ENCODE measurements around the gene CDC42BPA.

CDC42BPA gene

GRCh38 chr1:226949401-226949800 lies 368.9 kb downstream of the CDC42BPA start:
- TF ChIP-seq GATA3 (IDR thresholded peaks at IDR 0.05; ENCODE audit: low read depth, low read length) (no peak), GATA2 (IDR thresholded peaks at IDR 0.05; ENCODE audit: low read depth, low read length) (no peak)

- no peak for TF ChIP-seq GATA3 (IDR thresholded peaks at IDR 0.05; ENCODE audit: low read depth, low read length)
- no peak for TF ChIP-seq GATA2 (IDR thresholded peaks at IDR 0.05; ENCODE audit: low read depth, low read length)
Measured at GRCh38 chr1:226948996-226949395, 369.3 kb downstream of the CDC42BPA start.

GRCh38 chr1:226948480-226948879 lies 369.8 kb downstream of the CDC42BPA start:
- no peak for TF ChIP-seq GATA3 (IDR thresholded peaks at IDR 0.05; ENCODE audit: low read depth, low read length)
- TF ChIP-seq GATA2 (IDR thresholded peaks at IDR 0.05; ENCODE audit: low read depth, low read length), result no peak

GRCh38 chr1:226948051-226948450 lies 370.2 kb downstream of the CDC42BPA start:
- no peak for TF ChIP-seq GATA2 (IDR thresholded peaks at IDR 0.05; ENCODE audit: low read depth, low read length)
- no peak for TF ChIP-seq GATA3 (IDR thresholded peaks at IDR 0.05; ENCODE audit: low read depth, low read length)

DNA sequence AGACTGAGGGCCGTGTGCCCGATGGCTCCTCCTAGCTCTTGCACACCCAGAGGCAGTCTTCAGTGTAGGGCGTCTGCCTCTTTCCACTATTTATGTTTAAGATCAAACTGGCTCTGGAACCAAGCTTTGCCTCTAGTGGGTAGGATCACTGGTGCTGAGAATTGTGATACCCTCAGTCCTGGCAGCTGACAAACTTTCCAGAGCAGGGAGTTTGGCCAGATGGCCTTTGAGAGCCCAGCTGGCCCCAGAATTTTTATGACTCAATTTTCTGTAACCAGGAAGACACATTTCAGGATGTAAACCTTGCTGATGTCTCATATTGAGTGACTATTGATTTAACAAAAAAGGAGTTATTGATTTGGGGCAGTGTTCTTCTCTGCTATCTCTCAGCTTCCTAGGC lies 371.5 kb downstream of the CDC42BPA start:
- no peak for TF ChIP-seq GATA2 (IDR thresholded peaks at IDR 0.05; ENCODE audit: low read depth, low read length)
- no peak for TF ChIP-seq GATA3 (IDR thresholded peaks at IDR 0.05; ENCODE audit: low read depth, low read length)

DNA sequence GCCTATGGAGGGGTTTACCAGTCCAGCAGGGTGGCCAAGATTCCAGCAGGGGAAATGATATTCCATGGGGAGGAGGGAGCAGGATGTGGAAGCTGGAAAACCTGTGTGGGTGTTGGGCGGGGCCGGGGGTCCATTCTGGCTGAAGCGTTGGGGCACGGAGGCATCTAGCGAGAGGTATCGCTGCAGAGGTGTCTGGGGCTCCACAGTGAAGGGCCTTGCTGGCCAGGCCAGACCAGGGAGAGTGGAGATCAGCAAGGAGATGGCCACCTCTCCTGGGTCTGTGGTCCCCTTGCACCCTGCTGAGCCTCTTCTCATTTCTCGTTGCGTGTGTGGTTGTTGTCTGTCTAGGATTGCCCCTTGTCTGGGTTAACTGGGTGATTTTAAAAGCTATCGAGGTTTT lies 372.0 kb downstream of the CDC42BPA start:
- TF ChIP-seq GATA3 (IDR thresholded peaks at IDR 0.05; ENCODE audit: low read depth, low read length) (no peak), GATA2 (IDR thresholded peaks at IDR 0.05; ENCODE audit: low read depth, low read length) (no peak)

- TF ChIP-seq GATA3 (IDR thresholded peaks at IDR 0.05; ENCODE audit: low read depth, low read length), result no peak
- TF ChIP-seq GATA2 (IDR thresholded peaks at IDR 0.05; ENCODE audit: low read depth, low read length), result no peak
Measured at GRCh38 chr1:226945858-226946245, 372.4 kb downstream of the CDC42BPA start.

DNA sequence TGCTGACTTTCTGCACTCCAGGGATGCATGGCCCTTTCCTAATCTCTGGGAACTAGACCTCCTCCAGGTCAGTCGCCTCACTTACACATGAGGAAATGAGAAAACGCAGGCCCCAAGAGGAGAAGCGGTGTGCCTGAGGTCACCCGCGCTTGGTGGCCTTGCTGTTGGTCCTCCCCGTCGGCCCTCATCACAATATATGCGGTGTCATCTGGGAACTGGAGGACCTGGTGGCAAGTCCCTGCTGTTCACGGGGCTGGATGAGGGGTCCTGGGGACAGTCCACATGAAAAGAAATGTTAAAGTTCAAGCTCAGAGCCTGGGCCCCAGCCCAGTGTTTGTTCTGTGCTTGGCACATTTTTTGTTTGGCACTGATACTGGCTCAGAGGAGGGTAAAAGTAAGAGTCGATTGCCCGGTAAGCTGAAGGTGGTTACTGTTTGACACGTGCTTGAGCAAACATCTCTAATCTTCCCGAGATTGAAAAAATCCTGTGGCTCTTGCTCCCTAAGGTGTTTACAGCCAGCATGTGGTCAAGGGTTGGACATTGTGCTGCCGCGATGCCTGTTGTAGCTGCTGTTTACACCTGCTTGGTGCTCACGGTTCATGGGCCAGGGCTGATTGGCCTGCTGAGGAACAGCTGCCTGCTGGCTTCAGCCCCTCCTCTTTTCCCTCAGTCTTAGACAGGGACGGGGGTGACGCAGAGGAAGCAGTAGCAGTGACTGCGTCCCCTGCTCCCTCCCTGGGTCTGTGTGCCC lies 373.0 kb downstream of the CDC42BPA start:
- no peak for TF ChIP-seq GATA3 (IDR thresholded peaks at IDR 0.05; ENCODE audit: low read depth, low read length)
- no peak for TF ChIP-seq GATA2 (IDR thresholded peaks at IDR 0.05; ENCODE audit: low read depth, low read length)

GRCh38 chr1:226943927-226944326 lies 374.4 kb downstream of the CDC42BPA start:
- TF ChIP-seq GATA3 (IDR thresholded peaks at IDR 0.05; ENCODE audit: low read depth, low read length) (no peak), GATA2 (IDR thresholded peaks at IDR 0.05; ENCODE audit: low read depth, low read length) (no peak)

GRCh38 chr1:226943156-226943555 lies 375.1 kb downstream of the CDC42BPA start:
- TF ChIP-seq GATA2 (IDR thresholded peaks at IDR 0.05; ENCODE audit: low read depth, low read length), result no peak
- TF ChIP-seq GATA3 (IDR thresholded peaks at IDR 0.05; ENCODE audit: low read depth, low read length), result no peak

DNA sequence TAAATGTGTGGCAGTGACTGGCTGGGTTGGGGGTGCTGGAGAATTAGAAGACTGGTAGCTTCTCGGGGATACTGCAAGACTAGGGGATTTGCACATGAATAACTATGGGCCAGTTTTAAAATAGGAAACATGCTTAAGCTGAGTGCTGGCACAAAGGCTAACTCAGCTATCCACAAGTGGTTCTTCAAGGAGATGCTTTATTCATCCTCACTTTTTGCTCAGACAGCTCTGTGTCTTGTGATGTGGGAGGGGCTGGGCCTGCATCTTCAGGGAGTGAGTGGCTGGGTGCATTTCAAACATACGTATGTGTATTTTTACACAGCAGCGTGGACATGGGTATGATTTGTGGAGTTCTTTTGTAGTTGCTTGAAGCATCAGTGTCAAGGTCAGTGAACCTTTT lies 375.9 kb downstream of the CDC42BPA start:
- no peak for TF ChIP-seq GATA2 (IDR thresholded peaks at IDR 0.05; ENCODE audit: low read depth, low read length)
- TF ChIP-seq GATA3 (IDR thresholded peaks at IDR 0.05; ENCODE audit: low read depth, low read length), result no peak

- no peak for TF ChIP-seq GATA2 (IDR thresholded peaks at IDR 0.05; ENCODE audit: low read depth, low read length)
- TF ChIP-seq GATA3 (IDR thresholded peaks at IDR 0.05; ENCODE audit: low read depth, low read length), result no peak
Measured at GRCh38 chr1:226940806-226941067, 377.6 kb downstream of the CDC42BPA start.

GRCh38 chr1:226940029-226940805 lies 378.1 kb downstream of the CDC42BPA start, which contains the start of gene COQ8A:
Gene COQ8A (plus strand): TSS chr1:226940294. CDS start chr1:226961386, 21,092 bp downstream.
- TF ChIP-seq GATA3 (IDR thresholded peaks at IDR 0.05; ENCODE audit: low read depth, low read length) (no peak), GATA2 (IDR thresholded peaks at IDR 0.05; ENCODE audit: low read depth, low read length) (no peak)

Measured in SH-SY5Y (cell line).